ENCODE data around the gene LILRA2.
"Not testable (repeated sequence)": the region's sequence is repeated elsewhere in the genome, so short reads cannot be mapped to it uniquely, and the experiment has no call there.

- TF ChIP-seq CTCF (optimal IDR thresholded peaks at IDR 0.05 in 1 of 3, IDR thresholded peaks at IDR 0.05 in 1 of 3, conservative IDR thresholded peaks at IDR 0.05 in 1 of 3; ENCODE audit: extremely low read depth in 1 of 3, insufficient read depth in 2 of 3, low read length in 3 of 3); EZH2 (IDR thresholded peaks at IDR 0.05; ENCODE audit: low read length): not testable (repeated sequence)
Measured at GRCh38 chr19:54593445-54593844, 19.9 kb downstream of the LILRA2 start, which contains the start of gene LILRA1.
